ENCODE results near the gene SLC19A1.

DNA sequence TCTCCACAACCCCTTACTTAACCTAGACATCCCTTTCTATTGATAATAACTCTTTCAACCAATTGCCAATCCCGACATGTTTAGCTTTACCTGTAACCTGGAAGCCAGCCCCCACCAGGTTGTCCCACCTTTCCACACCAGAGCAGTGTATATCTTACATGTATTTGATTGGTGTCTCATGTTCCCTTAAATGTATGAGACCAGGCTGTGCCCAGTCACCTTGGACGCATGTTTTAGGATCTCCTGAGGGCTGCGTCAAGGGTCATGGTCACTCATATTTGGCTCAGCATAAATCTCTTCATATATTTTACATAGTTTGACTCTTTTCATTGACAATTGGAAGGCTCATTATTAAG lies 5.3 kb upstream of the SLC19A1 start:
- TF ChIP-seq, protein P1, sequence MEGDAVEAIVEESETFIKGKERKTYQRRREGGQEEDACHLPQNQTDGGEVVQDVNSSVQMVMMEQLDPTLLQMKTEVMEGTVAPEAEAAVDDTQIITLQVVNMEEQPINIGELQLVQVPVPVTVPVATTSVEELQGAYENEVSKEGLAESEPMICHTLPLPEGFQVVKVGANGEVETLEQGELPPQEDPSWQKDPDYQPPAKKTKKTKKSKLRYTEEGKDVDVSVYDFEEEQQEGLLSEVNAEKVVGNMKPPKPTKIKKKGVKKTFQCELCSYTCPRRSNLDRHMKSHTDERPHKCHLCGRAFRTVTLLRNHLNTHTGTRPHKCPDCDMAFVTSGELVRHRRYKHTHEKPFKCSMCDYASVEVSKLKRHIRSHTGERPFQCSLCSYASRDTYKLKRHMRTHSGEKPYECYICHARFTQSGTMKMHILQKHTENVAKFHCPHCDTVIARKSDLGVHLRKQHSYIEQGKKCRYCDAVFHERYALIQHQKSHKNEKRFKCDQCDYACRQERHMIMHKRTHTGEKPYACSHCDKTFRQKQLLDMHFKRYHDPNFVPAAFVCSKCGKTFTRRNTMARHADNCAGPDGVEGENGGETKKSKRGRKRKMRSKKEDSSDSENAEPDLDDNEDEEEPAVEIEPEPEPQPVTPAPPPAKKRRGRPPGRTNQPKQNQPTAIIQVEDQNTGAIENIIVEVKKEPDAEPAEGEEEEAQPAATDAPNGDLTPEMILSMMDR (IDR thresholded peaks at IDR 0.05 in 8 of 11, conservative IDR thresholded peaks at IDR 0.05 in 3 of 11): no peak
- TF ChIP-seq POLR2A (IDR thresholded peaks at IDR 0.05) (no peak), POLR2AphosphoS5 (IDR thresholded peaks at IDR 0.05) (no peak)
